Measurements from ENCODE around the gene UBFD1.
"Not testable (repeated sequence)": the region's sequence is repeated elsewhere in the genome, so short reads cannot be mapped to it uniquely, and the experiment has no call there.

Gene UBFD1

GRCh38 chr16:23527961-23528643 is 29.4 kb upstream of the UBFD1 start:
- no peak for DNase-seq

- no peak for DNase-seq
These were observed 28.8 kb upstream of the UBFD1 start for GRCh38 chr16:23528644-23529310.

- no peak for DNase-seq
These were observed 27.5 kb upstream of the UBFD1 start for GRCh38 chr16:23530062-23530461.

GRCh38 chr16:23532448-23532847 is 25.1 kb upstream of the UBFD1 start:
- no peak for DNase-seq

- no peak for DNase-seq
These were observed 22.4 kb upstream of the UBFD1 start for GRCh38 chr16:23534868-23535860.

GRCh38 chr16:23535901-23536300 is 21.6 kb upstream of the UBFD1 start:
- no peak for DNase-seq

- no peak for DNase-seq
These were observed 20.1 kb upstream of the UBFD1 start for GRCh38 chr16:23537390-23537789.

GRCh38 chr16:23538919-23539278 is 18.6 kb upstream of the UBFD1 start:
- no peak for DNase-seq

- no peak for DNase-seq
These were observed 17.3 kb upstream of the UBFD1 start for GRCh38 chr16:23539984-23540816.

GRCh38 chr16:23540817-23541178 is 16.7 kb upstream of the UBFD1 start:
- DNase-seq, result not testable (repeated sequence)

GRCh38 chr16:23544436-23544835 is 13.1 kb upstream of the UBFD1 start:
- no peak for DNase-seq

- DNase-seq, result no peak
These were observed 7.6 kb upstream of the UBFD1 start for GRCh38 chr16:23549938-23550337.

GRCh38 chr16:23552161-23552560 is 5.4 kb upstream of the UBFD1 start:
- no peak for DNase-seq

- DNase-seq, result no peak
These were observed 3.0 kb upstream of the UBFD1 start for GRCh38 chr16:23554536-23554935.

GRCh38 chr16:23557779-23558702 is 514 bp downstream of the UBFD1 start:
- DNase-seq, result no peak

- peak; percentile 25 for DNase-seq
These were observed 4.1 kb downstream of the UBFD1 start for GRCh38 chr16:23561586-23561985.

- no peak for DNase-seq
These were observed 5.0 kb downstream of the UBFD1 start for GRCh38 chr16:23562505-23562904.

- DNase-seq, result no peak
These were observed 5.7 kb downstream of the UBFD1 start for GRCh38 chr16:23563186-23563585.

- DNase-seq, result no peak
These were observed 7.2 kb downstream of the UBFD1 start for GRCh38 chr16:23564575-23565363.

- DNase-seq, result no peak
These were observed 9.2 kb downstream of the UBFD1 start for GRCh38 chr16:23566724-23567123.

- DNase-seq, result no peak
These were observed 10.1 kb downstream of the UBFD1 start for GRCh38 chr16:23567602-23568001.
